Skin epidermis (tissue), 12 donors: Measurements from ENCODE around the gene DNAJC5G.

ENCODE experiments used
- H3K27ac ChIP-seq, 21 experiments: fragments of 200-600 bp; sonication (generic) in 11 of 21; one replicate each; pipeline ENCODE4 v1.5.0; 2020; ENCODE audit warnings: mild to moderate bottlenecking in 3 of 21, inconsistent platforms in 2 of 21, moderate library complexity in 2 of 21
- H3K4me3 ChIP-seq, 7 experiments: fragments of 200-600 bp; sonication (generic) in 2 of 7; one replicate each; pipeline ENCODE4 v1.5.0; 2020; ENCODE audit warnings: inconsistent platforms in 2 of 7, mild to moderate bottlenecking in 2 of 7, moderate library complexity in 1 of 7

The DNAJC5G gene

GRCh38 chr2:27275211-27276150 lies at the start of gene DNAJC5G:
Gene DNAJC5G (plus strand): TSS chr2:27275433. CDS start chr2:27276729, 1,296 bp downstream.
- H3K27ac ChIP-seq, result no peak within 1 kb of the TSS
- H3K4me3 ChIP-seq, result no peak within 1 kb of the TSS

- H3K27ac ChIP-seq, result no peak overlapping the region
These were observed 49.7 kb upstream of the DNAJC5G start for GRCh38 chr2:27225526-27225925.

GRCh38 chr2:27227501-27227900 lies 47.7 kb upstream of the DNAJC5G start:
- H3K4me3 ChIP-seq, result no peak overlapping the region
- no peak overlapping the region for H3K27ac ChIP-seq

More at GRCh38 chr2:27225526-27225925, 49.7 kb upstream of the DNAJC5G start:
- no peak overlapping the region for H3K4me3 ChIP-seq

GRCh38 chr2:27231921-27232320 lies 43.3 kb upstream of the DNAJC5G start:
- no peak overlapping the region for H3K4me3 ChIP-seq
- no peak overlapping the region for H3K27ac ChIP-seq

GRCh38 chr2:27233341-27233740 lies 41.9 kb upstream of the DNAJC5G start:
- H3K4me3 ChIP-seq, result no peak overlapping the region
- no peak overlapping the region for H3K27ac ChIP-seq

- H3K27ac ChIP-seq, result no peak overlapping the region
- no peak overlapping the region for H3K4me3 ChIP-seq
These were observed 39.1 kb upstream of the DNAJC5G start for GRCh38 chr2:27236136-27236535.

- Histone ChIP-seq H3K4me3 (no peak overlapping the region), H3K27ac (no peak overlapping the region)
These were observed 38.6 kb upstream of the DNAJC5G start for GRCh38 chr2:27236626-27237025.

GRCh38 chr2:27237341-27237945 lies 37.8 kb upstream of the DNAJC5G start:
- H3K4me3 ChIP-seq, result no peak overlapping the region

GRCh38 chr2:27238976-27239375 lies 36.3 kb upstream of the DNAJC5G start:
- Histone ChIP-seq H3K4me3 (no peak overlapping the region), H3K27ac (no peak overlapping the region)

More at GRCh38 chr2:27237341-27237945, 37.8 kb upstream of the DNAJC5G start:
- H3K27ac ChIP-seq, result no peak overlapping the region

GRCh38 chr2:27240406-27240805 lies 34.8 kb upstream of the DNAJC5G start:
- no peak overlapping the region for H3K27ac ChIP-seq
- H3K4me3 ChIP-seq, result no peak overlapping the region

GRCh38 chr2:27241761-27242613 lies 33.2 kb upstream of the DNAJC5G start:
- H3K4me3 ChIP-seq, result no peak overlapping the region
- no peak overlapping the region for H3K27ac ChIP-seq

GRCh38 chr2:27242614-27242951 lies 32.6 kb upstream of the DNAJC5G start:
- no peak overlapping the region for H3K27ac ChIP-seq

GRCh38 chr2:27243391-27244130 lies 31.7 kb upstream of the DNAJC5G start:
- H3K4me3 ChIP-seq, result no peak overlapping the region
- H3K27ac ChIP-seq, result no peak overlapping the region

More at GRCh38 chr2:27242614-27242951, 32.6 kb upstream of the DNAJC5G start:
- no peak overlapping the region for H3K4me3 ChIP-seq

GRCh38 chr2:27245116-27245515 lies 30.1 kb upstream of the DNAJC5G start:
- Histone ChIP-seq H3K4me3 (no peak overlapping the region), H3K27ac (no peak overlapping the region)

- no peak overlapping the region for H3K4me3 ChIP-seq
- no peak overlapping the region for H3K27ac ChIP-seq
These were observed 29.6 kb upstream of the DNAJC5G start for GRCh38 chr2:27245626-27246025.

- Histone ChIP-seq H3K4me3 (no peak overlapping the region), H3K27ac (no peak overlapping the region)
These were observed 27.3 kb upstream of the DNAJC5G start for GRCh38 chr2:27247893-27248292.

- no peak overlapping the region for H3K27ac ChIP-seq
- H3K4me3 ChIP-seq, result no peak overlapping the region
These were observed 25.9 kb upstream of the DNAJC5G start for GRCh38 chr2:27249159-27249890.

- no peak overlapping the region for H3K4me3 ChIP-seq
These were observed 25.2 kb upstream of the DNAJC5G start for GRCh38 chr2:27249891-27250651.

More at GRCh38 chr2:27249891-27250651, 25.2 kb upstream of the DNAJC5G start:
- no peak overlapping the region for H3K27ac ChIP-seq
